ENCODE measurements around the gene TOR2A.

Gene TOR2A

GRCh38 chr9:127703289-127703946, 31.7 kb downstream of the TOR2A start:
- in situ Hi-C loops (cut with MboI; ENCODE audit: low sequenced_read_pairs): no loop called here

- in situ Hi-C loops (cut with MboI; ENCODE audit: low sequenced_read_pairs): no loop called here
These were observed 34.4 kb downstream of the TOR2A start for GRCh38 chr9:127700594-127701255.

- in situ Hi-C loops (cut with MboI; ENCODE audit: low sequenced_read_pairs): no loop called here
These were observed 35.0 kb downstream of the TOR2A start for GRCh38 chr9:127700140-127700539.

DNA sequence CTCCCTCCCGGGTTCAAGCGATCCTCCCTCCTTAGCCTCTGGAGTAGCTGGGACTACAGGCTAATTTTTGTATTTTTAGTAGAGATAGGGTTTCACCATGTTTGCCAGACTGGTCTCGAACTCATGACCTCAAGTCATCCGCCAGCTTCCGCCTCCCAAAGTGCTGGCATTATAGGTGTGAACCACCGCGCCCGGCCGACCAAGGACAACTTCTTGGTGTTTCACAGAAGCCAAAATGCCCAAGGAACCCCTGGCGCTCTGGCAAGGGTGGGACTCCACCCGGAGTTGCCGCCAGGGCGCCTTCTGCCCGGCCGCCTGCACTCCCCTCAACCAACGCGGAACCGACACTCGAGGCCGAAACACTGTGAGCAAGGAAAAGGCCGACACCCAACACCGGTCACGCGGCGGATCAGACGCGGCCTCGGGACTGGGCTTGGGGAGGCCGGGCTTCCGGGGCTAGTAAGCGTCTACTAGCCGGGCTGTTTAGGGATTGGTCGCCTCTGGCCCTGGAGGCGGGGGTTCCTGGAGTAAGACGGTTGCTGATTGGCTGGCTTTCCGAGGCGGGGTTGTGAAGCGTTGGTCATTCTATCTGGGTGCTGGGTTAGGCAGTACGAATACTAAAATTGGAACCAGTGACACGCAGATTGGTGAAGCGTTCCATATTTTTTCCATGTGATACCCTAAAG, 36.0 kb downstream of the TOR2A start:
- in situ Hi-C loops (cut with MboI; ENCODE audit: low sequenced_read_pairs): no loop called here

- in situ Hi-C loops (cut with MboI; ENCODE audit: low sequenced_read_pairs): no loop called here
These were observed 36.7 kb downstream of the TOR2A start for GRCh38 chr9:127698386-127698785.

DNA sequence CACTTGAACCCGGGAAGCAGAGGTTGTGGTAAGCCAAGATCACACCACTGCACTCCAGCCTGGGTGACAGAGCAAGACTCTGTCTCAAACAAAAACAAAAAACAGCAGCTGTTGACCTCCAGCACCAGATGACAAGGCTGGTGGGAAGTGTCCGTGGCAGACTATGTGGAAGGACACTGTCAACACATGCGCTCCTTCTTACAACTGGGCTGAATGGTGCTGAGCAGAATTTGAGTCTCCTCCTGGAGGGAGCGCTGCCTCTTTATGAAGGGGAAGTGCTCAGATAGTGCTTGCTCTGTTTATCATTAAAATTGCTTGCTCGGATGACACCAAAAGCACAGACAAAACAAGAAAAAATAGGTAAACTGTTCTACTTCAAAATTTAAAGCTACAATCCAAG, 37.5 kb downstream of the TOR2A start:
- in situ Hi-C loops (cut with MboI; ENCODE audit: low sequenced_read_pairs): no loop called here

- in situ Hi-C loops (cut with MboI; ENCODE audit: low sequenced_read_pairs): no loop called here
These were observed 40.0 kb downstream of the TOR2A start for GRCh38 chr9:127694890-127695720.

GRCh38 chr9:127693697-127694096, 41.4 kb downstream of the TOR2A start:
- in situ Hi-C loops (cut with MboI; ENCODE audit: low sequenced_read_pairs): no loop called here

- in situ Hi-C loops (cut with MboI; ENCODE audit: low sequenced_read_pairs): no loop called here
These were observed 42.0 kb downstream of the TOR2A start for GRCh38 chr9:127693143-127693542.

DNA sequence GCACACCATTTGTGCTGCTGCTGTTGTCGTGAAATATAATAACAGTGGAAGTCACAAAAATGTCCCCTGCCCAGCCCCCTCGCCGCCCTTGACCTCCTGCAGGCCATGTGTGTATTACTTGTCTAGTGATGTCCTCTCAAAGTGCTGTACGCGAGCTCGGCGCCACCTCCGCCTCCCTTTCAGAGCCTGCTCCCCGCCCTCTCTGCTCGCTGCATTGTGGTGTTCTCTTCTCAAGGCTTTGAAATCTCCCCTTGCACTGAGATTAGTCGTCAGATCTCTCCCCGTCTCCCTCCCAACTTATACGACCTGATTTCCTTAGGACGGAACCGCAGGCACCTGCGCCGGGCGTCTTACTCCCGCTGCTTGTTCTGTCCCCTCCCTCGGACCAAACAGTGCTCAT, 43.0 kb downstream of the TOR2A start:
- in situ Hi-C loops (cut with MboI; ENCODE audit: low sequenced_read_pairs): no loop called here

- in situ Hi-C loops (cut with MboI; ENCODE audit: low sequenced_read_pairs): no loop called here
These were observed 44.4 kb downstream of the TOR2A start for GRCh38 chr9:127690735-127691134.

- in situ Hi-C loops (cut with MboI; ENCODE audit: low sequenced_read_pairs): no loop called here
These were observed 45.6 kb downstream of the TOR2A start for GRCh38 chr9:127689329-127690000.

- in situ Hi-C loops (cut with MboI; ENCODE audit: low sequenced_read_pairs): no loop called here
These were observed 48.4 kb downstream of the TOR2A start for GRCh38 chr9:127686461-127687393.

- in situ Hi-C loops (cut with MboI; ENCODE audit: low sequenced_read_pairs): no loop called here
These were observed 50.5 kb downstream of the TOR2A start for GRCh38 chr9:127684576-127684975.

- in situ Hi-C loops (cut with MboI; ENCODE audit: low sequenced_read_pairs): no loop called here
These were observed 51.4 kb downstream of the TOR2A start for GRCh38 chr9:127683723-127684122.

DNA sequence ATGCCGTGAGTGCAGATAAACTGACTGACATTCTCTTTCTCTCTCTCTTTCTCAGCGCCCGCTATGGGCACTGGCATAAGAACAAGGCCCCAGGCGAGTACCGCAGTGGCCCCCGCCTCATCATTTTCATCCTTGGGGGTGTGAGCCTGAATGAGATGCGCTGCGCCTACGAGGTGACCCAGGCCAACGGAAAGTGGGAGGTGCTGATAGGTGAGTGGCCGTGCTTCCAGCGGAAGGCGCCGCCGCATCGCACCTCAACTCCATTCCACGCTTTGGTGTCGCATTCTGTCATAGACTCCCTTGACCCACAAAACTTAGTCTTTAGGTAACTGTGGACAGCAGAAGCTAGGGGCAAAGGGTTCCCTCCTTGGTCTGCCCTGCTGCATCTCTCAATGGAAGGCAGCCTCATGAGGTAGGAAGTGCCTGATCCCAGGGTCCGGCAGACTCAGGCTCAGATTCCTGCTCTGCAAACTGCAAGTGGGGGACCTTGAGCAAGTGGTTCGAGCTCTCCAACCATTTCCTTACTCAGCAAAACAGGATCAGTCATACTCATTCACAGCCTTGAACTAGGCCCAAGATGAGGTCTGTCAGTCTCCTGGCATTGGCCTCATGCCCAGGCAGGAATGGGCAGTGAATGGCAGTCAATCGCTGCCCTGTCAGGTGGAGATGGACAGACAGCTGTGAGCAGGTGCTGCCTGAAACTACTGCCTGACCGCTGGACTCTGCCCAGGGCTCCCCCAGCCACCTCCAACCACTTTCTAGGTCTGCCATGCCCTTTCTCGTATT, 52.5 kb downstream of the TOR2A start:
- in situ Hi-C loops (cut with MboI; ENCODE audit: low sequenced_read_pairs): no loop called here

Data from HL-60/S4 treated with phorbol 12-myristate 13-acetate at 8.2 ng/mL for 4 days and 3 days (cell line).